Heart left ventricle (tissue), 16 donors: Measurements from ENCODE around the gene NKD1. TPM values are rescaled to one million over a fixed set of nuclear protein-coding genes. Genes with fewer than 3 reads are reported as not detected.
A peak's percentile ranks its signal among the peaks of the same experiment; 100 is the strongest.

ENCODE experiments used
- ATAC-seq, 4 donors: fragments of 200-7000 bp; cut with Tn5 transposase; one replicate each; pipeline ENCODE4 v1.9.1; 2020 to 2022; ENCODE audit warnings: moderate library complexity in 4 of 4, mild to moderate bottlenecking in 3 of 4, moderate number of reproducible peaks in 1 of 4
- DNase-seq, 5 donors: peaks; one replicate each; pipeline ENCODE4 v3.0.0-alpha.2; 2020
- H3K27ac ChIP-seq, 12 donors: fragments of 200-600 bp; sonication (generic) in 4 of 12; one replicate each; pipeline versions ENCODE4 v1.5.0 to v1.8.0; 2016 to 2022; ENCODE audit warnings: mild to moderate bottlenecking in 2 of 12
- H3K27me3 ChIP-seq, 9 donors: fragments of 200-600 bp; sonication (generic) in 2 of 9; one replicate each; pipeline versions ENCODE4 v1.5.1 to v1.8.0; 2016 to 2022; ENCODE audit warnings: mild to moderate bottlenecking in 3 of 9
- H3K36me3 ChIP-seq, 9 donors: fragments of 200-600 bp; sonication (generic) in 2 of 9; one replicate each; pipeline versions ENCODE4 v1.5.0 to v1.8.0; 2018 to 2022; ENCODE audit warnings: mild to moderate bottlenecking in 2 of 9
- H3K4me1 ChIP-seq, 12 donors: fragments of 200-600 bp; sonication (generic) in 4 of 12; one replicate each; pipeline versions ENCODE4 v1.5.0 to v1.8.0; 2016 to 2022; ENCODE audit warnings: mild to moderate bottlenecking in 3 of 12
- H3K4me3 ChIP-seq, 12 donors: fragments of 200-600 bp; sonication (generic) in 4 of 12; one replicate each; pipeline versions ENCODE4 v1.5.0 to v1.8.0; 2017 to 2022; ENCODE audit warnings: mild to moderate bottlenecking in 9 of 12, moderate library complexity in 4 of 12
- H3K9me3 ChIP-seq, 12 donors: fragments of 200-600 bp; sonication (generic) in 4 of 12; one replicate each; pipeline versions ENCODE4 v1.5.0 to v1.8.0; 2016 to 2022; ENCODE audit warnings: mild to moderate bottlenecking in 1 of 12
- CTCF ChIP-seq, 12 donors: fragments of 200-600 bp; sonication (generic) in 4 of 12; IDR thresholded peaks; one replicate each; pipeline versions ENCODE4 v1.5.0 to v1.8.0; 2018 to 2022; ENCODE audit warnings: antibody characterized with exemption in 12 of 12, mild to moderate bottlenecking in 5 of 12
- POLR2A ChIP-seq, 2 donors: fragments of 450-650 bp; IDR thresholded peaks; one replicate each; pipeline ENCODE4 v1.6.1; 2017; ENCODE audit warnings: antibody characterized with exemption in 2 of 2, mild to moderate bottlenecking in 2 of 2, moderate library complexity in 2 of 2
- WGBS, 4 donors: extraction: QIAGEN DNeasy Blood & Tissue Kit in 2 of 4; methylation state at CpG; one replicate each; pipeline versions ENCODE4 v1.1.5 to v1.1.7; 2013 to 2018; 5-methylcytosine and 5-hydroxymethylcytosine counted together
- intact Hi-C, 10 donors: fragments of 100-400 bp; cut with DNase I; formaldehyde crosslinking; loops; one replicate each; pipeline versions ENCODE4 v1.11.1 to v1.14.2; 2022
- polyA plus RNA-seq, 2 donors: library from polyadenylated mRNA; stranded (reverse); fragments of 200-250 nt; gene quantifications; one replicate each; pipeline ENCODE4 v1.2.3, GENCODE V29; 2013
- total RNA-seq, 9 donors: library from RNA; depleted of rRNA in 2 of 9; stranded (reverse); fragments of >200 nt in 2 of 9; fragmentation: NEBNext Ultra II Directional in 3 of 9; extraction: Animal tissue kit (Norgen Biotek cat#: 25700) in 3 of 9; gene quantifications; one replicate each; pipeline versions ENCODE4 v1.1.0 to v1.2.4, GENCODE V29; 2016 to 2023
- donor health status: ischemic (EF 13 %, LVEDD 7.1; RV severe dilation, severe dysfunction).
- donor health status: healthy with polysubstance abuse.
- donor health status: DM: no; HTN: yes; CAD: no.
- donor health status: DM: no; HTN: no; CAD: no.
- donor health status: ischemic (EF 25% LVEDD 6.9; RV normal size, moderate dysfunction).
- donor health status: ischemic (EF 25% LVEDD 5.7; RV mildly dilated, moderate dysfunction).
- donor health status: healthy.
- donor health status: DM: yes; HTN: yes; CAD: no.
- donor health status: ischemic (EF 35%, LVEDD 5.7; RV mildly dilated, moderate dysfunction).
- donor health status: nonischemic (EF 11% LVEDD 7.7; RV severe dilation, severe dysfunction).
- donor health status: DM: yes; HTN: yes; CAD: no.
- donor health status: PGD.
- donor health status: ischemic (EF 29% LVEDD 5.4; RV normal size, mild dysfunction).
- donor health status: nonischemic (EF 23%, LVEDD 6.1; RV moderate dilation, normal function).

NKD1 gene
- total and polyA plus RNA-seq, 11 donors: 0.05 to 1.0 (median 0.26) TPM

DNA sequence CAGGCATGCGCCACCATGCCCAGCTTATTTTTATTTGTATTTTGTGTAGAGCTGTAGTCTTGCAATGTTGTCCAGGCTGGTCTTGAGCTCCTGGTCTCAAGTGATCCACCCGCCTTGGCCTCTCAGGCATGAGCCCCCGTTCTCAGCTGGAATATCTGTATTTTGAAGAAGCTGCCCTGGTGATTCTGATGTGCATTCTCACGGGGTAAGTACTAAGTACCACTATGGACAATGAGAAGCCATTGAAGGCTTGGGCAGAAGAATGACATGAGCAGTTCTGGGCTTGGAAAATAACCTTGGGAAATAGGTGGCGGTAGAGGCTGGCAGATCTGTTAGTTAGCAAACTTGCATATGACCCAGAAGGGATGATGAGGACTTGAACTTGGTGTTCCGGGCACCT is 15.6 kb upstream of the NKD1 start:
- H3K27me3 ChIP-seq: peaks cover 0 to 9% (median 0%) of the 10 kb centered on the region in 9 donors
- H3K27ac ChIP-seq: no peak overlapping the region
- peaks cover 0 to 19% (median 3%) of the 10 kb centered on the region in 12 donors for H3K9me3 ChIP-seq
- H3K4me1 ChIP-seq: no peaks in the 10 kb centered on the region
- WGBS, 4 donors: 84 to 91% (median 89%) methylated on average over 6 of the region's 6 CpGs
- intact Hi-C loops: no loop called here
- DNase-seq: peak in 1 of 5 donors; percentile 1
- ATAC-seq: no peak
- no peak overlapping the region for H3K4me3 ChIP-seq
- H3K36me3 ChIP-seq: no peaks in the 10 kb centered on the region
- TF ChIP-seq POLR2A (IDR thresholded peaks at IDR 0.05) (no peak), CTCF (IDR thresholded peaks at IDR 0.05) (no peak)

DNA sequence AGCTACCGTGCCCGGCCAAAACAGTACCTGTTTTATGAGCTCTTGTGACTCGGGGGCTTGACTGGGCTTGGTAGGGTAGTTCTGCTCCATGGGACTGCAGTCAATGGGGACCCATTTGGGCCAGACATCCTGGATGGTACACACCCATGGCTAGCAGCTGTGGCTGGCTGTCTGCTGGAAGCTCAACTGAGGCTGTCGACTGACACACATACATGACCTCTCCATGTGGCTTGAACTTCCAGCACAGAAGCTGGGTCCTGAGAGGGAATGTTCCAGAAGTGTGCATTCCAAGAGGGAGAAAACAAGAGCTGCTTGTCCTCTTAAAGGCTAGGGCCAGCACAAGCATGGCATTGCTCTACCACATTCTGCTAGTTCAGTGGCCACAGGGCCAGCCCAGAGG is 14.9 kb upstream of the NKD1 start:
- intact Hi-C loops: no loop called here
- ATAC-seq (no peak), DNase-seq (peak in 1 of 5 donors; percentile 4)
- peaks cover 0 to 8% (median 0%) of the 10 kb centered on the region in 9 donors for H3K27me3 ChIP-seq
- WGBS, 4 donors: 74 to 90% (median 87%) methylated on average over 4 of the region's 4 CpGs
- H3K4me3 ChIP-seq: no peak overlapping the region
- no peaks in the 10 kb centered on the region for H3K4me1 ChIP-seq
- H3K36me3 ChIP-seq: no peaks in the 10 kb centered on the region
- H3K9me3 ChIP-seq: peaks cover 0 to 19% (median 3%) of the 10 kb centered on the region in 12 donors
- no peak overlapping the region for H3K27ac ChIP-seq
- TF ChIP-seq CTCF (IDR thresholded peaks at IDR 0.05) (no peak), POLR2A (IDR thresholded peaks at IDR 0.05) (no peak)

DNA sequence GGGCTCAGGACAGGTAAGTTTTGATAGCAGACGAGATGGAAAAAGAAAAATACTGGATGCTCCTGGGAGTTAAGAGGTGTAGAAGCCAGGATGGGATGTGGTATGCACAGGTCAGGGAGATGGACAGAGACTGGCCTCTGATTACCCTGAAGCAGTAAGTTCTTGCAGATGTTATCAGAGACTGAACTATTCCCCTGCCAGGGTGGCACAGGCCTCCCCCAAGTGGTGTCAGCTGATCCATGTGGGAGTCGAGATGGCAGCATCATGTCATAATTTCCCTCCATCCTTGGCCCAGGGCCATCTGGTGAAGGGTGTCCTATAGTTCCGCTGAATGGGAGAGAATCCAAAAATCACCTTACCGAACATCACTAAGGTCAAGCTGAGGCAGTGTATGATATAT is 14.1 kb upstream of the NKD1 start:
- H3K9me3 ChIP-seq: peaks cover 0 to 17% (median 3%) of the 10 kb centered on the region in 12 donors
- TF ChIP-seq POLR2A (IDR thresholded peaks at IDR 0.05) (no peak), CTCF (IDR thresholded peaks at IDR 0.05) (no peak)
- DNase-seq: peak in 1 of 5 donors; percentile 6
- H3K36me3 ChIP-seq: no peaks in the 10 kb centered on the region
- no peak overlapping the region for H3K27ac ChIP-seq
- no peaks in the 10 kb centered on the region for H3K4me1 ChIP-seq
- H3K4me3 ChIP-seq: no peak overlapping the region
- no peak for ATAC-seq
- intact Hi-C loops: no loop called here
- 73 to 80% (median 77%) methylated on average over 4 of the region's 4 CpGs for WGBS, 4 donors
- H3K27me3 ChIP-seq: peaks cover 0 to 4% (median 0%) of the 10 kb centered on the region in 9 donors

DNA sequence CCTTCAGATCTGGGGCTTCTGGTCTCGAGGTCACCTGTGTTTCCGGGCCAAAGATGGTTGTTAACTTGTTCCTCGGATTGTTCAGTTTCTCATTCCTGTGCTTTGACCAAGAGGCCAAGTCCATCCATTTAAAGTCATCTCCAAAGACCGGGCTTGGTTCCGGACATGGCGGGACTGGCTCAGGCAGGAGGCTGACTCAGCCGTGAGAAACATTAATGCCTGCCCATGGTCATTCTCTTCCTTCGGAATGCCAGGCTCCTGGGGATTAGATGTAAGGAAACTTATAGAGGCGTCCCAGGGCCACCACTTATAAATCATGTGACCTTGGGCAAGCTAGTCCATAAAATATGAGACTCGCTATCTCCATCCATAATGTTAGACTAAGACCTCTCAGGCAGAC is 13.6 kb upstream of the NKD1 start:
- Histone ChIP-seq H3K9me3 (peaks cover 0 to 13% (median 3%) of the 10 kb centered on the region in 12 donors), H3K4me1 (no peaks in the 10 kb centered on the region), H3K27ac (no peak overlapping the region), H3K36me3 (no peaks in the 10 kb centered on the region), H3K4me3 (no peak overlapping the region), H3K27me3 (peaks cover 0 to 4% (median 0%) of the 10 kb centered on the region in 9 donors)
- TF ChIP-seq POLR2A (IDR thresholded peaks at IDR 0.05): no peak
- no peak for TF ChIP-seq CTCF (IDR thresholded peaks at IDR 0.05)
- intact Hi-C loops: no loop called here
- ATAC-seq (no peak), DNase-seq (peak in 1 of 5 donors; percentile 2)
- 86 to 93% (median 91%) methylated on average over 10 of the region's 10 CpGs for WGBS, 4 donors
